ENCODE results near the gene DNAJC25.

DNA sequence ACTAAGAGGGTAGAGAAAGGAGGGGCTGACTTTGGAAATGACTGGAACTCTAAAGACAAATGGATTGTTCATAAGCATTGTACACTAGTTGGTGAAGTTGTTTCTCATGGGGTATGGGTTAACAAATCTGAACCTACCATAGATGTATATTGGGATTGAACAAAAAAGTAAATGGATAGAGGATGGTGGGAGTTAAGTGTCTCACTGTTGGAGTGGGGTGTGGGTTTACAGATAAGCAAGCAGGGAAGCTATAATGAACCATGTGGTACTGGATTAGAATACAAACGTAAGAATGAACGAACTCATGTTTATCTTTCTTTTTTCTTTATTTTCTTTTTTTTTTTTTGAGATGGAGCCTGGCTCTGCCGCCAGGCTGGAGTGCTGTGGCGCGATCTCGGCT is 48.1 kb downstream of the DNAJC25 start:
- TF ChIP-seq, protein P1, sequence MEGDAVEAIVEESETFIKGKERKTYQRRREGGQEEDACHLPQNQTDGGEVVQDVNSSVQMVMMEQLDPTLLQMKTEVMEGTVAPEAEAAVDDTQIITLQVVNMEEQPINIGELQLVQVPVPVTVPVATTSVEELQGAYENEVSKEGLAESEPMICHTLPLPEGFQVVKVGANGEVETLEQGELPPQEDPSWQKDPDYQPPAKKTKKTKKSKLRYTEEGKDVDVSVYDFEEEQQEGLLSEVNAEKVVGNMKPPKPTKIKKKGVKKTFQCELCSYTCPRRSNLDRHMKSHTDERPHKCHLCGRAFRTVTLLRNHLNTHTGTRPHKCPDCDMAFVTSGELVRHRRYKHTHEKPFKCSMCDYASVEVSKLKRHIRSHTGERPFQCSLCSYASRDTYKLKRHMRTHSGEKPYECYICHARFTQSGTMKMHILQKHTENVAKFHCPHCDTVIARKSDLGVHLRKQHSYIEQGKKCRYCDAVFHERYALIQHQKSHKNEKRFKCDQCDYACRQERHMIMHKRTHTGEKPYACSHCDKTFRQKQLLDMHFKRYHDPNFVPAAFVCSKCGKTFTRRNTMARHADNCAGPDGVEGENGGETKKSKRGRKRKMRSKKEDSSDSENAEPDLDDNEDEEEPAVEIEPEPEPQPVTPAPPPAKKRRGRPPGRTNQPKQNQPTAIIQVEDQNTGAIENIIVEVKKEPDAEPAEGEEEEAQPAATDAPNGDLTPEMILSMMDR (IDR thresholded peaks at IDR 0.05; ENCODE audit: insufficient read depth, low read depth, low read length) = no peak
- no peak for TF ChIP-seq EZH2 (IDR thresholded peaks at IDR 0.05; ENCODE audit: insufficient read depth, low read length)
